Measurements from ENCODE around the gene SFXN5.

The SFXN5 gene

DNA sequence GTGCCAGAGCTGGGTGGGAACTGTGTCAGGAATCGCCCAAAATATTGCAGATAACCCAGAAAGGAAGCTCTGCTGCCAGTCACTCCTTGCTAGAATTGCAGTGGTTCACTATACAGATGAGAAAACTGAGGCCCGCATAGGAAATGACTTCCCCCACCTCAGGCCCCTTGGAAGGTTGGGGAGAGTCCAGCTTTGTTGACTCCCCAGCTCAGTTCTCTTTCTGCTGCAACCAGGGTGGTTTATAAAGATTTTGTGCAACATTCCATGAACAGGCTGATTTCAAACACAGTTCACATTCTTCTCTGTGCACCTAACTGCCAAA, 173.0 kb downstream of the SFXN5 start:
- H3K4me3 Mint-ChIP-seq = no peak overlapping the region
- no peaks in the 10 kb centered on the region for H3K36me3 Mint-ChIP-seq (ENCODE audit: low read depth)
- peaks cover 66% of the 10 kb centered on the region for H3K27me3 Mint-ChIP-seq (ENCODE audit: low read depth)
- no peaks in the 10 kb centered on the region for H3K9me3 Mint-ChIP-seq
- no peak overlapping the region for H3K27ac Mint-ChIP-seq
- H3K4me1 Mint-ChIP-seq (ENCODE audit: low read depth) = peaks cover 2% of the 10 kb centered on the region

DNA sequence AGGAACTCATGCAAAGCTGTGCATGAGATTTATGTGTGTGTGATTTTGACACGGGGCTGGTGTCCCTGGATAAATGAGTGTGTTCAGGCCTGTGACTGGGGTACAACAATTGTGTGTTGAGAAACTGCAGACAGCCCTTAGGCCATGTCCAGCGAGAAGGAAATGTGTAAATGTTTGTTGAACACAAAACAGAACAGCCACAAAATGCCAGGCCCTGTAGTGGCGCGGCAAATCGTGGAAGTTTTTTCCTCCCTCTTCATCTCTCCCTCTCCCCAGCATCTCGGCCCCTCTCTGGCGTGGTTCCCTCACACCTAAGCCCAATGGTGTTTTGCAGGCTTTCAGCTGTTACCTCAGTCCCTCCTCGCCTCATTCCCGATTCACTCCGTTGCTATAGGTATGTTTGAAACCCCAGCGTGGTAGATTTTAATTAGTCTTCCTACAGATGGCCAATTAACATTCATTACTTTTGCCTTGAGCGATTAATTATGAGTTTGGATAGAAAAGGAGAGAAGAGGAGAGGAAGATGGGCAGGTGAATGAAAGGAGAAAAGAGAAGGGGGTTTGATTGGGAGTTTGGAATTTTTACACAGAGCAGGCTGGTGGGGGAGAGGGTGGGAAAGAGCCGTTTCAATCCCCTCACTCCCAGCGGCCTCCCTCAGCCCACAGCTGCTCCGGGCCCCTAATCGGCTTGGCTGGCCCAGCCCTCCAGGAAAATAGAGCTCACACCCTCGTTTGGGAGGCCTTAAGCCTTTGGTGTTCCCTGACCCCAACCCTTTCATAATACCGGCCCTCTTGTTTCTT, 173.5 kb downstream of the SFXN5 start:
- Mint-ChIP-seq H3K27ac (peak overlapping the region; percentile 31), H3K4me3 (no peak overlapping the region)

DNA sequence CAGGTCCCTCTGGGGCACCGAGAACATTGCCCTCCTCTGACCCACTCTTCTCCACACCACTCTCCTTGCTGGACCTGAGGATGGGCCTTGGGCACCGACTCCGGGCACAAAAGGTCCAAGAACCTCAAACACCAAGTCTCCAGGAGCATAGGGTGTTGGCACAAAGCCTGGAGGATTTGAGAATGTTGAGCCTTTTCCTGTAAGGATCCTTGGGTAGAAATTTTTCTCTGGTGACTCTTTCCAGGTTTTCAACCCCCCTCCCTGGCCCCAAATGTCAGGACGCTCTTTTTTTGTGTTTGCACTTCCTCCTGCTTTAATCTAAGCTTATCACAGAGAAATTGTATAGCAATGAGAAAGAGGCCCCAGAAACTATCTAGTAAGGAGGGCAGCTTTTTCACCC, 175.1 kb downstream of the SFXN5 start:
- Mint-ChIP-seq H3K9me3 (no peaks in the 10 kb centered on the region), H3K4me3 (no peak overlapping the region), H3K36me3 (ENCODE audit: low read depth) (no peaks in the 10 kb centered on the region), H3K27me3 (ENCODE audit: low read depth) (peaks cover 48% of the 10 kb centered on the region), H3K27ac (no peak overlapping the region), H3K4me1 (ENCODE audit: low read depth) (peaks cover 2% of the 10 kb centered on the region)

More for the DNA sequence above, 173.5 kb downstream of the SFXN5 start:
- Mint-ChIP-seq H3K4me1 (ENCODE audit: low read depth) (peaks cover 2% of the 10 kb centered on the region), H3K36me3 (ENCODE audit: low read depth) (no peaks in the 10 kb centered on the region), H3K9me3 (no peaks in the 10 kb centered on the region), H3K27me3 (ENCODE audit: low read depth) (peaks cover 61% of the 10 kb centered on the region)

DNA sequence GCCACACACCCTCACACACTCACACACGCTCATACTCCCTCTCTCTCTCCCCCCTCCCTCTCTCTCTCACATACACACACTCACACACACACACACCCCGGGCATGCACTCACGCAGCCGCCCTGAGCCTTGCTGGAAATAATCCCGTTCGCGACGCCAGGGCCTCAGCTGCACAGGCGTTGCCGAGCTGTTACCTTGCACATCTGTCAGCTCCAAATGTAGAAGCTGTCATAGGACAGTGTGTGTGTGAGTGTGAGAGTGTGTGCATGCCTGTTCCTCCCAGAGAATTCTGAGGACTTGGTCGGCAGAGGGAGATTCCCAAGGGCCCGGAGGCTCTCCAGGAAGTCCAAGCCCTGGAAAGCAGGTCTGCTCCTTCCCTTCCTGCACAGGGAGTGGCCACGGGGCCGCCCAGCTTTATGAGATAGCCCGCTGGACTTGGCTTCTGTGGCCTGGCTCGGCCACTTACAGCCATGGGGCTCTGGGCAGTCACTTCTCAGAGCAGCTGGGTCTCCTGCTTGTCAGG, 175.7 kb downstream of the SFXN5 start:
- Mint-ChIP-seq H3K36me3 (ENCODE audit: low read depth) (no peaks in the 10 kb centered on the region), H3K4me1 (ENCODE audit: low read depth) (peaks cover 2% of the 10 kb centered on the region), H3K27ac (no peak overlapping the region), H3K4me3 (no peak overlapping the region), H3K27me3 (ENCODE audit: low read depth) (peaks cover 42% of the 10 kb centered on the region), H3K9me3 (no peaks in the 10 kb centered on the region)

DNA sequence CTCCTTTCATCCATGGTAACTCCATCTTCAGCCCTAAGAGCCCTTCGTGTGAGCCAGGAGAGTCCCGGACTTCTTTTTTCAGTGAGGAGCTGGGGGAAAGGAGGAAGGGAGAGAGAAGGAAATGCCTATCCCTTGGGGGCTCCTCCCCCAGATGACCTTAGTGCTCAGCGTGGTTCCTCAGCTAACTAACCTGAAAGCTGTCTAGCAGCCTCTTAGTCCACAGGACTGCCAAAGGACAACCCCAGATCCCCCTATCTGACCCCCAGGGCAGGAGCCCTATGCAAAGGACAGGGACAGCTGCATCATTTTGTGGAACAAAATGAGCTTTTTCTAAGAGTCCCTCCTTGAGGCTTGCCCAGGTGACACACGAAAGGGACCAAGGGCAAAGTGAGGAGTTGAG, 176.4 kb downstream of the SFXN5 start:
- H3K27ac Mint-ChIP-seq = no peak overlapping the region
- H3K36me3 Mint-ChIP-seq (ENCODE audit: low read depth) = no peaks in the 10 kb centered on the region
- H3K4me3 Mint-ChIP-seq = no peak overlapping the region
- peaks cover 37% of the 10 kb centered on the region for H3K27me3 Mint-ChIP-seq (ENCODE audit: low read depth)
- H3K4me1 Mint-ChIP-seq (ENCODE audit: low read depth) = peaks cover 2% of the 10 kb centered on the region
- H3K9me3 Mint-ChIP-seq = no peaks in the 10 kb centered on the region

DNA sequence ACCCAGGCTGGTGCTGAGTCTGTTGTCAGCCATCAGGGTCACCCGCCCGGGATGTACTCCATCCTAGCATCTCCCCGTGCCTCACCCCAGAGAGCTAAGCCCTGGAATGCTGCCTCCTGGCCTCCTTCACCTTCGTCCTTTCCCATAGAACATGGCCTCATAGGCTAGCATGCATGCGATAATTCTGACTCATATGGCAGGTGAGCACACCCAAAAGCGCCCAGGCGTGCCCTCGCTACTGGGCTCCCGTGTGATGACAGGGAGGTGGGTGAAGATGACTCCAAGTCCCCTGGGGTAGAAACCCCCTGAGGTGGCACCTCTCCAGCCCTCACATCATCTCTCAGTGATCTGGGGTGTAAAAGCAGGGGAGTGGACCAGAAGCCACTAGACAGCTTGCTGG, 177.0 kb downstream of the SFXN5 start:
- Mint-ChIP-seq H3K4me1 (ENCODE audit: low read depth) (peaks cover 2% of the 10 kb centered on the region), H3K4me3 (no peak overlapping the region), H3K27ac (no peak overlapping the region), H3K27me3 (ENCODE audit: low read depth) (peaks cover 35% of the 10 kb centered on the region), H3K36me3 (ENCODE audit: low read depth) (no peaks in the 10 kb centered on the region), H3K9me3 (no peaks in the 10 kb centered on the region)

DNA sequence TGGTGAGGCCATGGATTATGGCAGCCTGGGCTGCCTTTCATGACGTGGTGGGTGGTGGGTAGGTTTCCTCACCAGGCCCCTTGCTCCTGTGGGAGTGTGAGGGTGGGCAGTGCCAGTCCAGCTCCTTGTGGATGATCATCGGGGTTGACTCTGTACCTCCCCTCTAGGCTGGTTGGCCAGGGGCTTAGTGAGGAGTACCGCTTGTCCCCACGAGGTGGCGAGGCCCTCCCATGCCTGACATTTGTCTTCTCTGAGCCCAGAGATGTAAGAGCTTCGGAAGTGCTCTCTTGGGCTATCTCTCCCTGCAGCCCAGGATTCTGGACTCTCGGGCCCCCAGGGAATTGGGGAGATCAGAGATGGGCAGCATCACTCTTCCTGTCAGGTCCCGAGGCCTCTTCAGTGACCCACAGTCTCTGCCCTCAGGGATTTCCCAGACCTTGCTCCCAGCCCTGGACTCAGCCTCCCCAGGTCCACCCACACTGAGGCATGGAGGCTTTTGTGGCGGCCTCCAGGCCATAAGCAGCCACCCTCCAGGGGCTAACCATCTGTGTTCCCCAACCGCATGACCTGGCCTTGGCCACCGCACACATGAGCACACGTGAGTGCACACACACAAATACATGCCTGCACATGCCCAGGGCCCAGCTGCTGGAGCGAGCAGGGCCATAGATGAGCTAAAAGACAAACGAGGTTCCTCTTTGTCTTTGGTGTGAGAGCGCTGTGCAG, 177.8 kb downstream of the SFXN5 start:
- H3K36me3 Mint-ChIP-seq (ENCODE audit: low read depth) = no peaks in the 10 kb centered on the region
- peaks cover 27% of the 10 kb centered on the region for H3K27me3 Mint-ChIP-seq (ENCODE audit: low read depth)
- no peak overlapping the region for H3K4me3 Mint-ChIP-seq
- H3K9me3 Mint-ChIP-seq = no peaks in the 10 kb centered on the region
- peaks cover 2% of the 10 kb centered on the region for H3K4me1 Mint-ChIP-seq (ENCODE audit: low read depth)
- H3K27ac Mint-ChIP-seq = no peak overlapping the region

DNA sequence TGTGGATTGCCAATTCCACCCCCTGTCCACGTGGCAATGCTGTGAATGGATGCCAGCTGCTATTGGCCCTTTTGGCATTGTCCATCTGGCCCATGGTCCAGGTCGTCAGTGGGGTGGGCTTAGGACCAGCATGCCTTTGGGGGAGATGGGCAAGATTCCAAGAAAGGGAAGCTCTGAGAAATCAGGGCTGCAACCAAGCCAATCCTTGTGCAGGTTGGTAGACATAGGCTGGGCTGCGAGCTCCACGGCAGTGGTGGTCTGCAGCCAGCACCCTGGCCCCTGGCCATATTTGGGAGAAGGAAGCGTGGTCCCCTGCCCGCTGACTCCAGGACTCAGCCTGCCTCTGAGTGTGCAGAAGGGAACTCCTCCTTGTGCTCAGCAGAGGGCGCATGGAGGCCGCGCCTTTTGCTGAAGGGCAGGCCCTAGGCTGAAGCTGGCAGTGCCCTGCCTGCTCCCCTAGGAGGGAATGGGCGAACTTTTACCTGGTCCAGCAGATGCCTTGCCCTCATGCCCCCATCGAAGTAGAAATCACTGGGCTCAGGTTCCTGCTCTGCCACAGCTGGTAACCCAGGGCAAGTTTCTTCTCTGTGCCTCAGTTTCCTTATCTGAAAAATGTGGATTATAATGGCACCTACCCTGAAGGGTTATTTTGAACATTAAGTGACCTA, 178.9 kb downstream of the SFXN5 start:
- Mint-ChIP-seq H3K4me1 (ENCODE audit: low read depth) (peaks cover 5% of the 10 kb centered on the region), H3K27ac (no peak overlapping the region), H3K36me3 (ENCODE audit: low read depth) (no peaks in the 10 kb centered on the region), H3K4me3 (no peak overlapping the region), H3K27me3 (ENCODE audit: low read depth) (peaks cover 20% of the 10 kb centered on the region), H3K9me3 (no peaks in the 10 kb centered on the region)
